SKM-1 treated with dmso at 0.1 percent for 144 hours (cell line): ENCODE measurements around the gene TMCC1.
A peak's percentile ranks its signal among the peaks of the same experiment; 100 is the strongest.
"Not testable (repeated sequence)": the region's sequence is repeated elsewhere in the genome, so short reads cannot be mapped to it uniquely, and the experiment has no call there.

ENCODE experiments used
- DNase-seq: peaks from one replicate; lab custom pipeline; 2025; ENCODE audit not compliant: unreplicated experiment; lab: John Stamatoyannopoulos, UW

The TMCC1 gene

GRCh38 chr3:129893581-129894070 is at the start of gene TMCC1:
TSS of gene TMCC1 (minus strand) at chr3:129893711.
- peak; percentile 78 for DNase-seq

- DNase-seq: no peak
These were observed 49.5 kb upstream of the TMCC1 start for GRCh38 chr3:129943020-129943419.

GRCh38 chr3:129942296-129942695 is 48.8 kb upstream of the TMCC1 start:
- DNase-seq: peak; percentile 66

- no peak for DNase-seq
These were observed 46.6 kb upstream of the TMCC1 start for GRCh38 chr3:129940086-129940485.

GRCh38 chr3:129938140-129938930 is 44.8 kb upstream of the TMCC1 start:
- DNase-seq: no peak

- no peak for DNase-seq
These were observed 44.2 kb upstream of the TMCC1 start for GRCh38 chr3:129937717-129938116.

GRCh38 chr3:129936757-129937156 is 43.2 kb upstream of the TMCC1 start:
- DNase-seq: no peak

- peak; percentile 28 for DNase-seq
These were observed 41.0 kb upstream of the TMCC1 start for GRCh38 chr3:129934234-129935123.

- DNase-seq: no peak
These were observed 40.0 kb upstream of the TMCC1 start for GRCh38 chr3:129933471-129933870.

- no peak for DNase-seq
These were observed 35.9 kb upstream of the TMCC1 start for GRCh38 chr3:129929383-129929782.

- DNase-seq: no peak
These were observed 33.6 kb upstream of the TMCC1 start for GRCh38 chr3:129927072-129927471.

- DNase-seq: no peak
These were observed 26.3 kb upstream of the TMCC1 start for GRCh38 chr3:129919806-129920205.

- no peak for DNase-seq
These were observed 25.8 kb upstream of the TMCC1 start for GRCh38 chr3:129919357-129919756.

- DNase-seq: no peak
These were observed 24.9 kb upstream of the TMCC1 start for GRCh38 chr3:129918461-129918860.

GRCh38 chr3:129917423-129918007 is 24.0 kb upstream of the TMCC1 start:
- no peak for DNase-seq

- no peak for DNase-seq
These were observed 20.1 kb upstream of the TMCC1 start for GRCh38 chr3:129913618-129914017.

GRCh38 chr3:129911261-129911861 is 17.9 kb upstream of the TMCC1 start:
- DNase-seq: peak; percentile 98

GRCh38 chr3:129909235-129909634 is 15.7 kb upstream of the TMCC1 start:
- not testable (repeated sequence) for DNase-seq

- DNase-seq: no peak
These were observed 14.9 kb upstream of the TMCC1 start for GRCh38 chr3:129908417-129908816.

GRCh38 chr3:129901272-129901671 is 7.8 kb upstream of the TMCC1 start:
- DNase-seq: not testable (repeated sequence)

GRCh38 chr3:129897026-129897425 is 3.5 kb upstream of the TMCC1 start:
- no peak for DNase-seq
